Testis (tissue), 5 donors: Measurements from ENCODE around the gene GOLGA6C. TPM values are rescaled to one million over a fixed set of nuclear protein-coding genes. Genes with fewer than 3 reads are reported as not detected.
"Not testable (repeated sequence)": the region's sequence is repeated elsewhere in the genome, so short reads cannot be mapped to it uniquely, and the experiment has no call there.

Experiments
- DNase-seq: peaks from one replicate; pipeline ENCODE4 v3.0.0-alpha.2; 2019
- H3K27ac ChIP-seq, 2 donors: fragments of 200-600 bp; sonication (generic); one replicate each; pipeline ENCODE4 v1.5.1; 2019
- H3K27me3 ChIP-seq: fragments of 200-600 bp; sonication (generic); one replicate; pipeline ENCODE4 v1.5.1; 2019
- H3K36me3 ChIP-seq: fragments of 200-600 bp; sonication (generic); one replicate; pipeline ENCODE4 v1.5.1; 2017; ENCODE audit warnings: low read depth; ENCODE audit errors: missing control alignments
- H3K4me1 ChIP-seq: fragments of 200-600 bp; sonication (generic); one replicate; pipeline ENCODE4 v1.5.1; 2019
- H3K4me3 ChIP-seq, 2 donors: fragments of 200-600 bp; sonication (generic); one replicate each; pipeline ENCODE4 v1.5.1; 2017 to 2019
- H3K9me3 ChIP-seq: fragments of 200-600 bp; sonication (generic); one replicate; pipeline ENCODE4 v1.5.1; 2017
- POLR2A ChIP-seq: fragments of 450-650 bp; IDR thresholded peaks from one replicate; pipeline ENCODE4 v1.6.1; 2017; ENCODE audit warnings: antibody characterized with exemption, mild to moderate bottlenecking, moderate library complexity
- WGBS, 2 donors: methylation state at CpG; one replicate each; pipeline ENCODE4 v1.1.5; 2018; 5-methylcytosine and 5-hydroxymethylcytosine counted together
- intact Hi-C: fragments of 100-400 bp; cut with DNase I; formaldehyde crosslinking; loops from one replicate; pipeline ENCODE4 v1.15.1; 2023; ENCODE audit warnings: low total_unique reads
- long read RNA-seq, 2 donors: transcript quantifications; one replicate each; lab custom pipeline, GENCODE V29; 2026
- polyA plus RNA-seq: library from polyadenylated mRNA; stranded (reverse); fragments of 350-450 nt; fragmentation: Illumina TruSeq; extraction: RNeasy Lipid Tissue Mini Kit (QIAGEN cat#74804); gene quantifications from one replicate; pipeline ENCODE4 v1.2.3, GENCODE V29; 2014; ENCODE audit warnings: low read depth, low replicate concordance; ENCODE audit not compliant: insufficient read depth
- total RNA-seq, 2 donors: library from RNA; depleted of rRNA; stranded (reverse); fragments of >200 nt; gene quantifications; one replicate each; pipeline ENCODE4 v1.2.3, GENCODE V29; 2016
- TF ChIP-seq, protein P1 (sequence below), 3 experiments: fragments of 450-650 bp in 2 of 3; fragments of 200-600 bp in 1 of 3; sonication (generic) in 1 of 3; IDR thresholded peaks; one replicate each; pipeline ENCODE4 v1.5.1; 2016 to 2019; ENCODE audit warnings: antibody characterized with exemption in 3 of 3, mild to moderate bottlenecking in 2 of 3, moderate library complexity in 1 of 3

Gene GOLGA6C, protein sequence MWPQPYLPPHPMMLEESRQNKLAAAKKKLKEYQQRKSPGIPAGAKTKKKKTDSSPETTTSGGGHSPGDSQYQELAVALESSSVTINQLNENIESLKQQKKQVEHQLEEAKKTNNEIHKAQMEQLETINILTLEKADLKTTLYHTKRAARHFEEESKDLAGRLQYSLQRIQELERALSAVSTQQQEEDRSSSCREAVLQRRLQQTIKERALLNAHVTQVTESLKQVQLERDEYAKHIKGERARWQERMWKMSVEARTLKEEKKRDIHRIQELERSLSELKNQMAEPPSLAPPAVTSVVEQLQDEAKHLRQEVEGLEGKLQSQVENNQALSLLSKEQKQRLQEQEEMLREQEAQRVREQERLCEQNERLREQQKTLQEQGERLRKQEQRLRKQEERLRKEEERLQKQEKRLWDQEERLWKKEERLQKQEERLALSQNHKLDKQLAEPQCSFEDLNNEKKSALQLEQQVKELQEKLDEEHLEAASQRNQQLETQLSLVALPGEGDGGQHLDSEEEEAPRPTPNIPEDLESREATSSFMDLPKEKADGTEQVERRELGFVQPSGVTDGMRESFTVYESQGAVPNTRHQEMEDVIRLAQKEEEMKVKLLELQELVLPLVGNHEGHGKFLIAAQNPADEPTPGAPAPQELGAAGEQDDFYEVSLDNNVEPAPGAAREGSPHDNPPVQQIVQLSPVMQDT
- total RNA-seq (10 to 100 TPM in 1 of 2 donors, 1 to 10 TPM in 1; 9.1 to 16.1 TPM), polyA plus RNA-seq (15.1 TPM)
- long read RNA-seq, donor 1 = 0 reads
- long read RNA-seq, donor 2 = 0 reads

DNA sequence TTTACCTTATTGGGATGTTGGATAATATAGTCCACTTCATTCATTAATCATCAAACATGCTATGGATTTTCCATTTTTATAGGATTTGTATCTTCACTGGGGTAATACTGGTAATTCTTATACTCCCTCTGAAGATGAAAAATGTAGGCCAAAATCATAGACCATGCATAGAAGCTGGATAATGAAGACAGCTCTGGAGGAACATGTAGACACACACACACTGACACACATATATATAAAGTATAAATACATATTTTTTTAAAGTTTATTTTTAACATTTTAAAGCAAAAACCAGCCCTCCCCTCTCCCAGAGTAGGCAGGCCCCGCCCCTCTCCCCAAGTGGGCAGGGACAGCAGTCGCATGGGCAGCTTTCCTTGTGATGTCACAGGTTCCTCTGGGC is at the start of gene GOLGA6C:
TSS of gene GOLGA6C (plus strand) at position 301 of the 400 bp plus-strand sequence. CDS start 265 bp downstream, outside the sequence.
- H3K4me1 ChIP-seq, H3K36me3 ChIP-seq, intact Hi-C loops, H3K4me3 ChIP-seq, H3K27ac ChIP-seq, H3K9me3 ChIP-seq, DNase-seq, H3K27me3 ChIP-seq: not testable (repeated sequence)
- no CpG with 5 or more reads among the region's 2 CpGs for WGBS, 2 donors

DNA sequence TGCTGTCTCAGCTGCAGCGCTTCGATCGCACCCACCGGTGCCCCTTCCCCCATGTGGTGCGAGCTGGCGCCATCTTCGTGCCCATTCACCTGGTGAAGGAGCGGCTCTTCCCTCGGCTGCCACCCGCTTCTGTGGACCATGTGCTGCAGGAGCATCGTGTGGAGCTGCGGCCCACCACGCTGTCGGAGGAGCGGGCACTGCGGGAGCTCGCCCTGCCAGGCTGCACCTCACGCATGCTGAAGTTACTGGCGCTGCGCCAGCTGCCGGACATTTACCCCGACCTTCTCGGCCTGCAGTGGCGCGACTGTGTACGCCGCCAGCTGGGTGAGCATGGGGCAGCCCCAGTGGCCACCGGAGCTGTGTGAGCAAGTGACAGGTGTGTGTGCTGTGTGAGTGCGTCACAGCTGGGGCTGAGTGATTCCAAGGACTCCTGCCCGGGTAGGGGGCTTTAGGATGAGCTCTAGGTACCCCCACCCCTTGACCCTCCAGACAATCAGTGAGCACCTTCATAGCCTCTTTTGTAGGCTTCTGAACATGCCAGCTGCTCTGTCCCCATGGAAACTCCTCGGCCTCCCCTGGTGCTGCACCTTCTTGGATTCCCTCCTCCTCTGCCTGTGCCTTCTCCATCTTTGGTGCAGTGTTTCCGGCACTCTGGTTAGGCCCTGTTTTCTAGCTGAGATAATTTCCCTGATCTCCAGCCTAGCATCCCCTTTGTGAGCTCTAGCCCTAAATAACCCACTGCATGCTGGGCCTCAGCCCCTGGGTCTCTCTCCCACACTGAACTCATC is 49.4 kb upstream of the GOLGA6C start:
- WGBS, 2 donors = 60 to 70% methylated on average over 21 to 32 of the region's 32 CpGs
- DNase-seq = no peak

DNA sequence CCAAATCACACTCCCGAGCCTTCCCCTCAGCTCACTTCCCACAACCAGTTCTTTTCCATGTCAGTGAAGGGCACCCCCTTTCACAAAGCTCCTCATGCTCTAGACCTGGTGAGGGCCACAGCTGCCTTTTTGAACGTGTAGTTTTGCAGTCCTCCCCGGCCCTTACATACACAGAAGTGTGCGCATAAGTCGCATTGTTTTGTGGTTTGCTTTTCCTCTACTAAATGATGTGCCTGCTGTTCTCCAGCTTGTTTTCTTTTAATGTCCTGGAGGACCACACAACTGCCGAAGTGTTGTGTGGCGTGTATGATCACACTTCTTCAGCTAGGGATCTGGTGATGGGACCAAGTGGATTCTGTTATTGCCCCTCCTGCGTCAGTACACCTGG is 48.9 kb upstream of the GOLGA6C start:
- no peak overlapping the region for H3K4me3 ChIP-seq
- no peak overlapping the region for H3K27ac ChIP-seq
- no peaks in the 10 kb centered on the region for H3K27me3 ChIP-seq
- intact Hi-C loops = no loop called here
- no peak for TF ChIP-seq POLR2A
- TF ChIP-seq, protein P1, sequence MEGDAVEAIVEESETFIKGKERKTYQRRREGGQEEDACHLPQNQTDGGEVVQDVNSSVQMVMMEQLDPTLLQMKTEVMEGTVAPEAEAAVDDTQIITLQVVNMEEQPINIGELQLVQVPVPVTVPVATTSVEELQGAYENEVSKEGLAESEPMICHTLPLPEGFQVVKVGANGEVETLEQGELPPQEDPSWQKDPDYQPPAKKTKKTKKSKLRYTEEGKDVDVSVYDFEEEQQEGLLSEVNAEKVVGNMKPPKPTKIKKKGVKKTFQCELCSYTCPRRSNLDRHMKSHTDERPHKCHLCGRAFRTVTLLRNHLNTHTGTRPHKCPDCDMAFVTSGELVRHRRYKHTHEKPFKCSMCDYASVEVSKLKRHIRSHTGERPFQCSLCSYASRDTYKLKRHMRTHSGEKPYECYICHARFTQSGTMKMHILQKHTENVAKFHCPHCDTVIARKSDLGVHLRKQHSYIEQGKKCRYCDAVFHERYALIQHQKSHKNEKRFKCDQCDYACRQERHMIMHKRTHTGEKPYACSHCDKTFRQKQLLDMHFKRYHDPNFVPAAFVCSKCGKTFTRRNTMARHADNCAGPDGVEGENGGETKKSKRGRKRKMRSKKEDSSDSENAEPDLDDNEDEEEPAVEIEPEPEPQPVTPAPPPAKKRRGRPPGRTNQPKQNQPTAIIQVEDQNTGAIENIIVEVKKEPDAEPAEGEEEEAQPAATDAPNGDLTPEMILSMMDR (IDR thresholded peaks at IDR 0.05) = no peak
- H3K9me3 ChIP-seq = no peaks in the 10 kb centered on the region
- no peak for DNase-seq
- WGBS, 2 donors = 45 to 71% methylated on average over 8 of the region's 8 CpGs
- peaks cover 59% of the 10 kb centered on the region for H3K4me1 ChIP-seq
- H3K36me3 ChIP-seq = no peaks in the 10 kb centered on the region

More for the DNA sequence above, 49.4 kb upstream of the GOLGA6C start:
- Histone ChIP-seq H3K9me3 (no peaks in the 10 kb centered on the region), H3K4me1 (peaks cover 59% of the 10 kb centered on the region), H3K27ac (no peak overlapping the region), H3K36me3 (no peaks in the 10 kb centered on the region), H3K27me3 (no peaks in the 10 kb centered on the region), H3K4me3 (no peak overlapping the region)
- TF ChIP-seq, protein P1 (IDR thresholded peaks at IDR 0.05) = no peak
- TF ChIP-seq POLR2A = no peak
- intact Hi-C loops = no loop called here

DNA sequence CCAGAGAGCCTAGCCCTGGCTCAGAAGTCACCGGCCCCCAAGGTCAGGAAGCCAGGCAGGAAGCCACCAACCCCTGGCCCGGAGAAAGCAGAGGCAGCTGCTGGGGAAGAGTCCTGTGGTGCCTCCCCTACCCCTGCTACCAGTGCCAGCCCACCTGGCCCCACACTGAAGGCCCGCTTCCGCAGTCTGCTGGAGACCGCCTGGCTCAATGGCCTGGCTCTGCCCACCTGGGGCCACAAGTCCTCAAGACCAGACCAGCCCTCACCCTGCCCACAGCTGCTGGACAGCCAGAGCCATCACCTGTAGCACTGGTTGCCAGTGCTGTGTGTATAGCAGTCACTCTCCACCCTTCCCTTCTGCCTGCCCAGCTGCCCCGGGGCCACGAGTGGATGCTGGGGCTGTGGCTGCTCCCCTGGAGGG is 47.3 kb upstream of the GOLGA6C start:
- no peak for TF ChIP-seq POLR2A
- TF ChIP-seq, protein P1 (IDR thresholded peaks at IDR 0.05) = no peak
- no peaks in the 10 kb centered on the region for H3K36me3 ChIP-seq
- H3K9me3 ChIP-seq = no peaks in the 10 kb centered on the region
- 74% methylated on average over 6 of the region's 7 CpGs; no CpG with 5 or more reads in 1 of the 2 donors for WGBS, 2 donors
- H3K27ac ChIP-seq = no peak overlapping the region
- H3K4me3 ChIP-seq = no peak overlapping the region
- no peaks in the 10 kb centered on the region for H3K27me3 ChIP-seq
- peaks cover 59% of the 10 kb centered on the region for H3K4me1 ChIP-seq
- no peak for DNase-seq
- intact Hi-C loops = no loop called here
